GM21515 (cell line): Measurements from ENCODE around the gene RAB11FIP3.
A peak's percentile ranks its signal among the peaks of the same experiment; 100 is the strongest.

Experiments
- ATAC-seq: cut with Tn5 transposase; IDR thresholded peaks from one replicate; pipeline ENCODE4 v1.9.1; 2021; ENCODE audit not compliant: unreplicated experiment

RAB11FIP3 gene

DNA sequence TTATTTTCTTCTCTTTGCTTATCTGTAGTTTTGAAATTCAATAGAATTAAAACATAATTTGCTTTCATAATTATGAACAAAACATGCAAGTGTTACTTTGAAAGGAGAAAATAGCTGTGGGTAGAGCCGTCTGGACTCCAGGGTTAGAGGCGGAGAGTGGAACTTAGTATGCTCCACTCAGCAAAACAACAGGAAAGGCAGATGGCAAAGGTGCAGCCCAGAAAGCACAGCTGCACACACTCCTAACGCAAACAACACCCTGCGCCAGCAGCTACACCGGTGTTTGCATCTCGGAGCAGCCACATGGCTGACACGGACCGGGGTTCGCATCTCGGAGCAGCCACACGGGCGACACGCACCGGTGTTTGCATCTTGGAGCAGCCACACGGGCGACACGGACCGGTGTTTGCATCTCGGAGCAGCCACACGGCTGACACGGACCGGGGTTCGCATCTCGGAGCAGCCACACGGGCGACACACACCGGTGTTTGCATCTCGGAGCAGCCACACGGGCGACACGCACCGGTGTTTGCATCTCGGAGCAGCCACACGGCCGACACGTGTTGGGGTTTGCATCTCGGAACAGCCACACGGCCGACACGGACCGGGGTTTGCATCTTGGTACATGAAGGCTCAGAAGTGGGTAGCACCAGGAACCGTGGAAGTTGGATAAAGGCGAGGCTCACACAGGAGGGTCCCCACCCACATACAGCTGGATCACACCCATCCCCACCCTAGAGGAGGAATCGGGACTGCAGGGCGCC lies 89.9 kb downstream of the RAB11FIP3 start:
- no peak for ATAC-seq

DNA sequence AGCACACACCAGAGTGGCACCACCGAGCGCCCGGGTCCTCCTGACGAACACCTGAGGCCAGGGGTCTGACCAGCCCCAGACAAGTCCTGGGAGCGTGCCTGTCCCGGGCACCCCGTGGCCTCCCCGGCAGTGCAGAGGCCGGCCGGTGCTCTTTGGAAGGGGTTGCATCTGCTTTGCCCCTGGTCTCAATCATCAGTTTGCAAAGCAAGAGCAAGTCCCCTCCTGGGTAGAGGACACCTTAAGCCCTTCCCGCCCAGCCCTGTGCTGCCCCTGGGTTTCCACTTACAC lies 90.4 kb downstream of the RAB11FIP3 start:
- ATAC-seq: no peak

DNA sequence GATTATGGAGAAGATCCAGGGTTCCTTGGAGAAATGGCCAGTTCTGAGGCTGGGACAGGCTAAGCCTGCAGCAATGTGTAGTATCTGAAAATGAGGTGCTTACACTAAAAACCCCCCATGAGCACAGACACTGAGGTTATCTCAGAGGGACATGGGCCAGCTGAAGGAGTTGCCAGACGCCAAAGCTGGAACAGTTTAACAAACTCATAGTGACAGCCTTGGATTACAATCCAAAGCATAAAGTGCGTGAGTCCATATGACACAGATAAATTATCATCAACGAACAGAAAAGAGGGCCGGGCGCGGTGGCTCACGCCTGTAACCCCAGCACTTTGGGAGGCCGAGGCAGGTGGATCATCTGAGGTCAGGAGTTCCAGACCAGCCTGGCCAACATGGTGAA lies 90.9 kb downstream of the RAB11FIP3 start:
- ATAC-seq: no peak

DNA sequence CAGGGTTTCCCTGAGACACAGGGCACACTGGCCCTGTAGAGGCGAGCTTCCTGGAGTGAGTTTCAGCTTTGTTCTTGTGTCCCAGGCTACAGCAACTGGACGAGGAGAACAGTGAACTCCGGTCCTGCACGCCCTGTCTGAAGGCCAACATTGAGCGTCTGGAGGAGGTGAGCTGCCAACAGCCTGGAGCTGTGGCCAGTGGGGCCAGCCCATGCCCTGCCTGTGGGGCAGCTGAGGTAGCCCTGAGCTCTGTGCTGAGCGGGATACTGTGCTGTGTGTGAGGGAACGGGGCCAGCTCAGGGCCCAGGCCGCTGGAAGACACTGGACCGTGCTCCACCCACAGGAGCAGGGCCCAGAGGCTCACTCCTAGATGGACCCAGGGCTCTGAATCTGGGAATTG lies 93.4 kb downstream of the RAB11FIP3 start:
- no peak for ATAC-seq

DNA sequence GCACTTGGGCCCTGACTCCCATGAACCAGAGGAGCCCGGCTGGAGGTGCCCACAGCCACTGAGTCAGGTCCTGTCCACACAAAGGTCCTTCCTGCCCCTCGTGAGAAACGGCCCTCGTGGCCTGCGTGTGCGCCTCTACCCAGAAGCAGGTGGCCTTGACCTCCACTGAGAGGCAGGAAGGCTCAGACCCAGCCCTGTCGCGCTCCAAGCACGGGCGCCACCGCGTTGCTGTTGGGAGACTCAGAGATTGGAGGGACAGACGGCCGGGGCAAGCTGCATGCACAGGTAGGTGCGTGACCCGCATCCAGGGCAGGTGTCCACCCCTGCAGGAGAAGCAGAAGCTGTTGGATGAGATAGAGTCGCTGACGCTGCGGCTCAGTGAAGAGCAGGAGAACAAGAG lies 94.0 kb downstream of the RAB11FIP3 start:
- no peak for ATAC-seq

DNA sequence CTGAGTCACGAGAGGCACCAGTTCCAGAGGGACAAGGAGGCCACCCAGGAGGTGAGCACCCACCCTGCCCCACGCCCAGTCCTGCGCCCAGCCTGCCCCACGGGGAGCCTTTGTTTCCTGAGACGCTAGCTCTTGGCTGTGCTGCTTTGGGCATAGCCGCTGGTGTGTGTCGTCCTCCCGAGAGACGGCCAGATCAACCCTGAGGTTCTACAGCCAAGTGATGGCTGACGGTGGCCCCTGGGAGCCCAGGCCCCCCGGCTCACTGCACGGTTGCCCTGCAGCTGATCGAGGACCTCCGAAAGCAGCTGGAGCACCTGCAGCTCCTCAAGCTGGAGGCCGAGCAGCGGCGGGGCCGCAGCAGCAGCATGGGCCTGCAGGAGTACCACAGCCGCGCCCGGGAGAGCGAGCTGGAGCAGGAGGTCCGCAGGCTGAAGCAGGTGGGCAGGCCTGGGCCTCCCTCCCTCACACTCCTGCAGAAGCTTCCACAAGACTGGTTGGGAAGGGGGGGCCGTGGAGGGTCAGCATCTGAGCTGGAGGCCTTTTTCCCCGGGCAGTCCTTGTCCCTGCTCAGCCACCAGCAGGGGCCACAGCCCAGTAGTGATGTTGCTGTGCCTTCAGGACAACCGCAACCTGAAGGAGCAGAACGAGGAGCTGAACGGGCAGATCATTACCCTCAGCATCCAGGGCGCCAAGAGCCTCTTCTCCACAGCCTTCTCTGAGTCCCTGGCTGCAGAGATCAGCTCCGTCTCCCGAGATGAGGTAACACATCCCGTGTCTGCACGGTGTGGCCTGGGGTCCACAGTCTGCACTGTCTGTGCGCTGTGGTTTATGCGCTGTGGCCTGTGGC lies 94.6 kb downstream of the RAB11FIP3 start:
- ATAC-seq: no peak

DNA sequence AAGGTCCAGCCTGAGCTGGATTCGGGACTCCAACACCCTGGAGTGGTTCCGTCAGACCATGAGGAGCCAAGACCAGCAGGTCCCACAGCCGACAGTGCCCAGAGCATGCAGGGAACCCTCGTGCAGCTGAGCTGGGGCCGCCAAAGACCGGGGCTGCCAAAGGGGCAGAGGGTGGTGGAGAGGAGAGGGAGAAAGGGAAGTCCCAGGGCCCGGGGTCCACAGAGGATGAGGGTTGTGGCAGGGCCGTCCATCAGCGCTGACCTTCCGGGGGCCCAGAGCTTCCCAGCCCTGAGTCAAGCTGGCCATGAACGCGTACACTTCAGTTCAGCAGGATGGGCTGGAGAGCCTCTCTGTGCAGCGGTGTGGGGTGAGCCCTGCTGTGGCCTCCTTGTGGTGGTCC lies 95.4 kb downstream of the RAB11FIP3 start:
- no peak for ATAC-seq

DNA sequence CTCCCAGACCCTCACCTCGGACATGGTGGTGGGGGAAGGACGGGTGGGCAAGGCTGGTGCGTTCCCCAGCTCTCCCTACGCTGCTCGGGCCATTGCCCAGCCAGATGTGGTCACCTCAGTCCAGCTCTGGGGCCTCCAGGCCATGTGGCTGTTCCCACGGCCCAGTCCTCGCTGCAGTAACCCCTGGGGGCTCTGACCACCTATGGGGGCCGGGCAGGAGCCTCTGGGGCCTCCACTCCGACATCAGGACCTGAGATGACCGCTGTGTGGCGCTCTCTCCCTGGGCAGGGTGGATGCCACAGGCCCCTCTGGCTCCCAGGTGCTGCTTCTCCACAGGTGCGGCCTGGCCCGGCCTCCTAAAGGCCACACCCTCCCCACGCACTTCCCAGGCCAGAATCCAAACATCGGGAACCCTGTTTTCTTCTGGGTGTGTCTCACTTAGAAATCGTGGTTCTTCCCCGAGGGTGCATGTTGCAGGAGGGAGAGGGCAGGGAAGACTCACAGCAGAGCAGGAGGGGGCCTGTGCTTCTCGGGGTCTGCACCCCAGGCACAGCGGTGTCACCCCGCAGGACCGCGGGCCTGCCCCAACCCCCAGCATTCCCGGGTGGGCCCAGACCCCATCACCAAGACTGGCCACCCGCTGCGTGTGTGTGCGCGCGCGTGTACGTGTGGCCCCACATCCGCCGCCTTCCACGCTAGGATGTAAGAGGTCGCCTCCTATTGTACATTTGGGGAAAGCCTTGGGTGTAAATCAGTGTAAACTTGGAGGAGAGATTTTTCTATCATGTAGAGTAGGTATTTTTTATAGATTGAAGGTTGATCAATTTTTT lies 96.1 kb downstream of the RAB11FIP3 start:
- ATAC-seq: no peak

DNA sequence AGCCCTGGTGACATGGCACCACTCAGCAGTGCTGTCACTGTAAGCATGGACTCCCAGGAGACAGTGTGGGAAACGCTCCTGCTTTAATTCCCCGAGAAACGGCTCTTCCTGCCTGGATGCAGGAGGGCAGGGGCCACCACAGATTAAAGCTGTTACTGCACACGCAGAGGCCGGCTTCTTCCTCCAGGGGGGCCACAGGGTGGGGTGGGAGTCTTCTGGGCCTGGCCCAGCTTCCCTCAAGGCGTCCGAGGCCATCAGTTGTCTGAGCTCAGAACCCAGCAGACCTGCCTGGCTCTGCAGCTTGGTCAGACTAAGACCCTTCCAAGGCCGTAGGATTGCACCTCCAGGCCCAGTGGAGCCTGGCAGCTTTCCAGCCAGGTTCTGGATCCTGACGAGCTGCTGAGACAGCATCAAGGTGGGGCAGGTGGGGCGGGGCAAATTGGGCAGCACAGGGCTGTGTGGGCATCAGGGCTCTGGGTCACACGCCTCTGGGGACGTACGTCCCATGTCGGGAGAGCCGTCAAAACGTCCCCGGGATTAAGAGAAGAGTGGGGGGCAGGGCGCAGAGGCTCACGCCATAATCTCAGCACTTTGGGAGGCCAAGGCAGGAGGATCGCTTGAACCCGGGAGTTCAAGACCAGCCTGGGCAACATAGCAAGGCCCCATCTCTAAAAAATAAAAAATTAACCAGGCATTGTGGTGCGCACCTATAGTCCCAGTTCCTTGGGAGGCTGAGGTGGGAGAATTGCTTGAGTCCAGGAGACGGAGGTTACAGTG lies 97.1 kb downstream of the RAB11FIP3 start:
- no peak for ATAC-seq

DNA sequence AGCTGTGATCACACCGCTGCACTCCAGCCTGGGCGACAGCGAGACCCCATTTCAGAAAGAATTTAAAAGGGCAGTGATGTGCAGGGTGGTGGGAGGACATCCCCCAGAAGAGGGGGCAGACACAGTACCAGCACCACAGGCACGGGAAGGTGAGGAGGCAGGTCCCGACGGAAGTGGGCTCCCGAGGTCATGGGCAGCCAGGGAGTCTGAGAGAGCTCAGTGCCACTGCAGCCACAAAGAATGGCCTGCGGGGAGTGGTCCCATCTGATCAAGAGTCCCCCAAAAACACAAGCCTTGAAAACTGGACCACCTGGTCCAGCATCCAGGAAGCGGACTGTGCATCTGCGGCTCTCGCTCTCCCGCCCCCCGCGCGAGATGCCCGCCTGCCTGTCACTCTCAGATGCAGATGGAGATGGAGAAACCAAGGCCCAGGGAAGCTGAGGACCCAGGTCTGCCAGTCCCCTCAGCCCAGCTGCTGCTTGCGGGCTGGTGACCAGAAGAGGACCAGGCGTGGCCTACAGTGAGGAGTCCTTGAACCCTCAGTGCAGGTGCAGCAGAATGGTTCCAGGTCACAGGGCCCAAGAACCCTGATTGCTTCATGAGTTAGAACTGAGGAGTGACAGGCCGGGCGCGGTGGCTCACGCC lies 97.8 kb downstream of the RAB11FIP3 start:
- ATAC-seq: no peak

DNA sequence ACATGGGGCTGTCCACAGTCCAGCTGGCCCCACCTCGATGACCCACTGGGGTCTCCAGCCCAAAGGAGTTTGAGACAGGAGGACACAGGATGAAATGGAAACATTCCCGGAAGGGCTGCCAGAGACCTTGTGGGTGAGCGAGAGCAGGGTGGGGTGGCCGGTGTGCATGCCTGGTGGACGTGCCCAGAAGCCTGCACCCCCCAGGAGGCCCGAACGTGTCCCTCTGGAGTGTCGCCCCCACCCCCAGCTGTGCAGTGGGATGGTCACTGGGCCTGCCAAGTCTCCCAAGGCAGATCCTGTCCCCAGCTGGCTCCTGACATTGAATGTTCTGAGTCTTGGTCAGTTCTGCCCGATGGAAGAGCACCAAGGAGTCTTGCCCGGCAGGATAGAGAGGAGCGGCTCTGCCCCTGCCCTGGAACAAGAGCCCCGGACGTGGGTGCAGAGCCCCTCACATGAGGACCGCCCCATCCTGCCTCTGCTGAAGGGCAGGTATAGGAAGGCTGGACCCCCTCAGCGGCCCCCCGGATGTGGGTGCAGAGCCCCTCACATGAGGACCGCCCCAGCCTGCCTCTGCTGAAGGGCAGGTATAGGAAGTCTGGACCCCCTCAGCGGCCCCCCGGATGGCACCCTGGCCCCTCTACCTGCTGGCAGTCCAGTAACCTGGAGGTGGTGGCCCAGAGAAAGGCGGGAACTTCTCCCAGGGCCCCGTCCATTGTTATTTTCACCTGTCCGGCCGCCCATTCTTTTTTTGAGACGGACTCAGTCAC lies 99.0 kb downstream of the RAB11FIP3 start:
- ATAC-seq: no peak

DNA sequence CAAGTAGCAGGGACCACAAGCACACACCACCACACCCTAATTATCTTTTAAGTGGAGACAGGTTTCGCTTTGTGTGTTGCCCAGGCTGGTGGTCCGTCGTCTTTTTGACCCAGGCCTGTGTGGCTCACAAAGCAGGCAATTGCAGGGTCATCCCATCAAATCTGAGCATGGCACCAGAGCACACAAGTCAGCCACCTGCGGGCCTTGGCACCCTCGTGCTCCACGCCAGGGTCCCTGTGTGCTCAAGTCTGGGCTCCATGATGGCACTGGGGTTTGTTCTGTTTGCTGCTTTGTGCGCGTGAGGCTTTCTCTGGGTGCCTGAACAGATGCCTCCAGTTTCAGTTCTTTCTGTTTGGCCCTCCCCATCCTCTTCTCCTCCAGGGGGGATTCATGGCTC lies 99.7 kb downstream of the RAB11FIP3 start:
- no peak for ATAC-seq

DNA sequence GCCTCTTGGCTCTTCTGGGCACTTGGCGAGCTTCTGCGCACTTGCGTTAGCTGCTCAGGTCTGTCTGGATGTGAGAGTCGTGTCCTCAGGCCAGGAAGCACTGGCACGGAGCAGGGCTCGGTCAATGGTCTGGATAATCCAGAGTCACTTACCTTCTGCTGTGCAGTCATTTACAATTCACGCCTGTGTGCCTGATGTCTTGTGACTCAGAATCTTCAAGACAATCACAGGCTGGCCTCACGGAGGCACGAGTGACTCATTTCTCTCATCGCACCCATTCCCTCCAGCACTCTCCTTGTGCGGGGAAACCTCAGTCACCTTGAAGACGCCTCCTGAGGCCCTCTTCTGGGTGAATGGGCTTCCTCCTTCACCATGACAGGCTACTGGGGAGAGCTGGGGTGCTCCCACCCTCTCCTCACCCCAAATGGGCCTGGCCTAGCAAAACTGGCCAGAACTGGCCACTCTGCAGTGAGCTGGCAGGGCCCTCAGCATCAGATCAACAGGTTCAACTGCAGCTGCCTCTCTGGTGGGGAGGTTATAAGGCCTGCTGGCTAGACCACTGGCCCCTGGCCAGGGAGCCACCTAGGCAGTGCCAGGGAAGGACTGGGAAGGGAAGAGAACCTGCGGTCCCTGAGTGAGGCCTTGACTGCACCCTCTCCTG lies 100.2 kb downstream of the RAB11FIP3 start:
- ATAC-seq: no peak

DNA sequence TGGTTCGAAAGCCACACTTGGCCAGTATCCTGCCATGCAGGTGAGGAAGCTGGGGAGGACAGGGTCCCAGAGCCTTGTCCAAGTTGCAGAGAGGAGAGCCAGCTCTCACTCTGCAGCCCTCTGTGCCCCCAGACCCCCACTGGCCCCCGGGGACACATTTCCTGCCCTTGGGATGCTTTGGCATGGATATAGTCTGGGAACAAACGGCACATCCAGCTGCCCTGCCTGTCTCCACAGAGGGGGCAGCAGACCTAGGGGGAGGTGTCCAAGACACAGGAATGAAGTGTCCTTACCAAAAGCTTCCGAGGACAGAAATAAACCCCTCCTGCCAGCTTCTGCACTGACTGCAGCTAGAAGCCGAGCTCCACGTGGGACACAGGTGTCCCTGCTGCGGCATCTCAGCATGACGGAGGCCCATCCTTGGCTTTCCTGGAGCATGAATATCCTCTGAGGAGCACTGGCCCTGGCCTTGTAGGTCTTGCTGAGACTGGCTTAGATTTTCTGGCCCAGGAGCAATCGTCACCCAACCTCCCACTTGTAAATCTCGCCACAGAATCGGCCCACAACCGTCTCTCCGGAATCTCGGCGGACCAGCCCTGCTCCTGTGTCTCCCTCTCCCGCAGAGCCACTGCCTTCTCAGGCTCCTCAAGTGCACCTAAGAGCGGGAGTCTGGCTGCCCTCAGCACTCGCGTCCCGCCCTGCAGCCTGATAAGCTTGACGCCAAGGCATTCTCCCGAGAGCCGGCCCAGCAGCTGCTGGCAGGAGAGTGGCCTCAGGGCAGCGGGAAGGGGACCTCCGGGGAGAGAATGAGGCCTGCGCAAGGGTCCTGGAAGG lies 100.9 kb downstream of the RAB11FIP3 start:
- no peak for ATAC-seq

DNA sequence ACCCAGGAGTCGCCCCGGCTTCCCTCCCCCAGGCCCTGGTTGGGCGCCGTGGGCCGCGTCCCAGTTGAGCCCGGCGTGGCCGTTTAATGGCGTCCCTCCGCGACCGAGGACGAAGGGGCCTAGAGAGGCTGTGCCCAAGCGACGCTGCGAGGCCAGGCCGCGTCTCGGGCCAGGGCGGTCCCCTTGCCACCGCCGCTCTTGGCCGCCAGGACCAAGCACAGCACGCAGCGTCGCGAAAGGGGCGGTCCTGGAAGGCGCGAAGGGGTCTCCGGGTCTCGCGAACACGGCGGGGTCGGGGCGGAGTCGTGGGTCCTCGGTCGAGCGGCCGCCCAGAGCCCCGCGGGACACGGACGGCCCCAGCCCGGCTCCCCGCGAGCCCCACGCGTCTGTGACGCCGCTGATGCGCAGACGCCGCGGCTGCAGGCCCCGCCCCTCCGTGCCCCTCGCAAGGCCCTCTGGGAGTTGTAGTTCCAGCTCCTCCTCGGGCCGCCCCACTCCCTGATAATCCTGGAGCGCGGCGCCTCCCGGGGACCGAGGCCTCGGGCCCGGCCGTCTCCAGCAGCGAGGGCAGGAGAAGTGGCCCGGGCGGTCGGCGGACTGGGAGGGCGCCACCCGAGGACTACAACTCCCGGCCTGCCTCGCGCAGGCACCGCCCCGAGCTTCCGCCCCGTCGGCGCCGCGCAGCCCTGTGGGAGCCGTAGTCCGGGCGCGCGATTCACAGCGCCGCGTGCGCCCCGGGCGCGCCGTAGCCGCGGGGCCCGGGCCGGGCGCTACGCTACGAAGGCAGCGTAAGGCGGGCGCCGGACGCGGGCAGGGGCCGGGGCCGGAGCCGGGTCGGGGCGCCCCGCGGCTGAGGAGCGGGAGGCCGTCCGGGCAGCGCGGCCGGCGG lies 101.8 kb downstream of the RAB11FIP3 start, which contains the start of gene CAPN15:
Gene CAPN15 (plus strand): TSS at position 698 of the 889 bp plus-strand sequence. CDS start 19,127 bp downstream, outside the sequence.
- ATAC-seq: peak; percentile 64

DNA sequence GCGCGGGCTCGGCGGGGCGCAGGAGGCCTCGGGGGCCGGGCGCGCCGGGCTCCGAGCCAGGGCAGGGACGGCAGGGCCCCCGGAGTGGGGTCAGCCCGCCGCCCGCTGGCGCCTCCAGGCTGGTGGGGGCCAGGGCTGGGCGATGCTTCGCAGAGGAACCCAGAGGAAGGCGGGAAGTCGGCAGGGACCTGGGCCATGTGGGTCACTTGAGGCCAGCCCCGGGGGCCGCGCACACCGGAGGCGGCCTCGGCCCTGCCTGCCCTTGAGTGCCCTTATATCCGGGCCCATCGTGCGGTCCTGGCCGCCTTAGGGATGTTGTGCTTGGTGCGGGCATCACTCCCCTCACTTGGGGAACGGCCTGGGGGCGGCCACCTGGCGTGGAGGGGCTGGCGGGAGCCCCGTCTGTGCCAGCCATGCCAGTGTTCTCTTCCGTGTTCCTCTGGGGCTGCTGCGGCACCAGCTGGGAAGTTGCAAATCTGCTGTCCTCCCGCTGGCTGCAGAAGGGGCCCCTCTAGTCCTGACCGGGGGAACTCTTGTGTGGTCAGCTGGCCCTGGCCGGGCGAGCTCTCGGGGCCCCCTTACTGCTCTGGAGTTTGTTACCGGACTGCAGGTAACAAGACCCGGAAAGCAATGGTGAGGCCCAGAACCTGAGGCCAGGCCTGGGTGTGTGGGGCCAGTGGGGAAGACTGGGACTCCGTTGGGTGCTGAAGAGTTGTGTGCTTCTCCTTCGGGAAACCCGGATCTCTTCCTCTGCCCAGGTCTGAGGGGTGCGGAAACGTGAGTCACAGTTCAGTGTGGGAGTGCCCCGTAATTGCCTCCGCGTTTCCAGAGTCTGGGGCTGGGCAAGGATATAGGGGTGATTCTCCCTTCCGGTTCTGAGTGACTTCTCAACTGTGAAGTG lies 102.9 kb downstream of the RAB11FIP3 start:
- ATAC-seq: no peak
